Sigmoid colon (tissue), 4 donors: ENCODE data around the gene RHBDF2.

Experiments
- CTCF ChIP-seq, 4 experiments: fragments of 450-650 bp in 3 of 4; fragments of 200-600 bp in 1 of 4; IDR thresholded peaks; one replicate each; pipeline ENCODE4 v1.5.1; 2016 to 2019; ENCODE audit warnings: antibody characterized with exemption in 4 of 4, mild to moderate bottlenecking in 3 of 4, moderate library complexity in 2 of 4
- POLR2A ChIP-seq, 2 donors: fragments of 450-650 bp; IDR thresholded peaks; one replicate each; pipeline ENCODE4 v1.6.1; 2016; ENCODE audit warnings: antibody characterized with exemption in 2 of 2, mild to moderate bottlenecking in 2 of 2, moderate library complexity in 2 of 2
- POLR2AphosphoS5 ChIP-seq, 4 donors: sonication (generic); formaldehyde crosslinking; IDR thresholded peaks; one replicate each; pipeline ENCODE4 v1.6.1; 2017; ENCODE audit warnings: antibody characterized with exemption in 4 of 4

- TF ChIP-seq CTCF (IDR thresholded peaks at IDR 0.05) = no peak
- TF ChIP-seq POLR2A (IDR thresholded peaks at IDR 0.05) = no peak
- no peak for TF ChIP-seq POLR2AphosphoS5 (IDR thresholded peaks at IDR 0.05)
Observed at GRCh38 chr17:76475302-76475701, 25.9 kb downstream of the RHBDF2 start.
